Kidney epithelial cell (primary cell): ENCODE data around the gene CTNNBIP1. TPM values are rescaled to one million over a fixed set of nuclear protein-coding genes. Genes with fewer than 3 reads are reported as not detected.
A peak's percentile ranks its signal among the peaks of the same experiment; 100 is the strongest.

Experiments used
- DNase-seq: peaks from one replicate; pipeline ENCODE4 v3.0.0-alpha.2; 2010; ENCODE audit warnings: low read depth
- H3K27me3 ChIP-seq: 2 replicates; pipeline ENCODE4 v1.6.0; 2011; ENCODE audit warnings: low read length; ENCODE audit not compliant: control insufficient read depth, insufficient read depth
- H3K36me3 ChIP-seq: 2 replicates; pipeline ENCODE4 v1.5.1; 2011; ENCODE audit warnings: low read length; ENCODE audit not compliant: control insufficient read depth, insufficient read depth
- H3K4me3 ChIP-seq: 2 replicates; pipeline ENCODE4 v1.5.1; 2011; ENCODE audit warnings: low read depth, mild to moderate bottlenecking, control low read depth, low read length
- CTCF ChIP-seq: IDR thresholded peaks from 2 replicates; pipeline ENCODE4 v1.5.1; 2011; ENCODE audit warnings: mild to moderate bottlenecking, moderate library complexity, low read length, control low read depth, inconsistent platforms; ENCODE audit not compliant: insufficient read depth, poor library complexity, severe bottlenecking
- total RNA-seq: library from RNA; depleted of rRNA; stranded (reverse); fragments of >200 nt; gene quantifications from 2 replicates; pipeline ENCODE4 v1.2.3, GENCODE V29; 2015

Gene CTNNBIP1, protein sequence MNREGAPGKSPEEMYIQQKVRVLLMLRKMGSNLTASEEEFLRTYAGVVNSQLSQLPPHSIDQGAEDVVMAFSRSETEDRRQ
- 27.4 and 28.6 TPM in 2 replicates for total RNA-seq

DNA sequence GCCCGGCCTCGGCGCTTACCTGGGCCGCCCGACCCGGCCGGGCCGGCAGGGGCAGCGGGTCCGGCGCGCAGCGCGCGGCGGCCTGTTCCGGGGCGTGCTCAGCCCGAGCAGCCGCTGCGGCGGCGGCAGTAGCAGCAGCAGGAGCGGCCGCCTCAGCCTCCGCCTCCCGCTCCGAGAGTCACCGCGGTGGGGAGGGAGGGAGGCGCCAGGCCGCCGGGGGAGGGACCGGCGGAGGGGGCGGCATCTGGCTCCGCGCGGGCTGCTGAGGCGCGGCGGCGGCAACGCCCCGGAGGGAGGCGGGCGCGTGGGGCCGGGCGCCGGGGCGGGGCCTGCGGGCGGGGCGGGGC is at the start of gene CTNNBIP1:
TSS of gene CTNNBIP1 (minus strand) at position 194 of the 347 bp plus-strand sequence. CDS start 38,205 bp downstream, outside the sequence.
- no peak for TF ChIP-seq CTCF
- no peaks in the 10 kb centered on the region for H3K36me3 ChIP-seq
- H3K4me3 ChIP-seq: peak within 1 kb of the TSS; percentile 89
- no peak for DNase-seq
- no peaks in the 10 kb centered on the region for H3K27me3 ChIP-seq

DNA sequence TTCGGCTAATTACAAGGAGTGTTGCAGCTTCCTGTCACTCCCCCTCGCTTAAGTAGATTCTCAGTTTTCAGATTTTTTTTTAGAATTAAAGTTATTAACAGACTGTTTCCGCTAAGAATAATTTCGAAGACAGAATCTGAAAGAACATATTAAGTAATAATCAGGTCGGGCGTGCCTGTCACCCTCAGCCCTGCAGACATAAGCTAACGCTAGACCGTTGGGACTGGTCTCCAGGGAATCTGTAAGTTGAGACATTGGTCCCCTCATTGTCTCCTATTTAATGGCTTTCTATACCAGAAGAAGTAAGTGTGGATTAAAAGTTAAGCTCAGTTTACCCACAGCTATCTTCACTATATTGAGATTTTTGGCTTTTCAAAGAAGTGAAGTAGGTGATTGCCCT is 47.7 kb upstream of the CTNNBIP1 start:
- TF ChIP-seq CTCF: no peak
- DNase-seq: no peak
- no peaks in the 10 kb centered on the region for H3K36me3 ChIP-seq
- H3K27me3 ChIP-seq: no peaks in the 10 kb centered on the region
- no peak overlapping the region for H3K4me3 ChIP-seq

- no peaks in the 10 kb centered on the region for H3K36me3 ChIP-seq
- DNase-seq: no peak
- H3K4me3 ChIP-seq: no peak overlapping the region
- TF ChIP-seq CTCF: no peak
- H3K27me3 ChIP-seq: no peaks in the 10 kb centered on the region
These were observed 36.2 kb upstream of the CTNNBIP1 start for GRCh38 chr1:9946315-9946714.

DNA sequence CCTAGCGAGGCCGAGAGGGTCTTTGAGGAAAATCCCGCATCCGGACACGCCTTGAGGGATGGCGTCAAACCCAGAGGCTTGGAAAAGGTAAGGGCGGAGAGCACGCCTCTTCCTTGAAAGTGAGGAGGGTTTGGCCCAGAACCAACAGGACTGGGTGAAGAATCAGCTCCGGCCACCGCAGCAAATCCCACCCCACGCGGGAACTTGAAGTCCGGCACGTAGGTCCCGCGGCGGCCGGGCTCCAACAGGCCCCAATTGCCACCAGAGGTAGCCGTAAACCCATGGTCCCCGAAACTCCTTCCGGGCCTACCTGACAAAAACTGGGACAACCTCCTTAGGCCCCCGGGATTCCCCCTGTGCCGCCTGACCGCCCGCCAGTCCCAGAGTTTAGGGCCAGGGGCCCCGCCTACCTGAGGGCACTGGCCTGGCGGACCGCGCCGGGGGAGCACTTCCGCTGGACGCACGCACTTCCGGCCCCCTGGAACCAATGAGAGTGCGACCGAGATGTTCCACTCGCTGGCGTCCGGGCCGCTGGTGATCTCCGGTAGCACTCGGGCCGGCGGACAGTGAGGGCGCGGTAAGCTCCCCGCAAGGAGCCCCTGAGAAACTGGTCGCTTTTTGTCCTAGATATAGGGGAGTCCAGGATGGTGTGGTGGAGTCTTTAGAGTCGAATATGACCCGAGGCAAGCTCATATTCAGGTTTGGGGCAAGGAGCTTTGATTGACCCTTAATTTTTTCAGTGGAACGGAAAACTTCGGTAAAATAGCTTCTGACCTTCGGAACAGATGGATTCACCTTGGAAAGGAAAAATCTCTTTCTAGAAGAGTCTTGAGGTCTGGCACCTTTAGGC is 33.1 kb upstream of the CTNNBIP1 start, which contains the start of the genes LZIC and NMNAT1:
TSS of gene LZIC (minus strand) at position 453 of the 850 bp plus-strand sequence. CDS start 6,772 bp downstream, outside the sequence.
TSS of gene NMNAT1 (plus strand) at position 537 of the 850 bp plus-strand sequence. CDS start 28,599 bp downstream, outside the sequence.
- peak within 1 kb of the TSS; percentile 82 for H3K4me3 ChIP-seq
- H3K27me3 ChIP-seq: no peaks in the 10 kb centered on the region
- no peaks in the 10 kb centered on the region for H3K36me3 ChIP-seq
- peak; percentile 74 for DNase-seq
- no peak for TF ChIP-seq CTCF

- DNase-seq: peak; percentile 14
- Histone ChIP-seq H3K36me3 (no peaks in the 10 kb centered on the region), H3K4me3 (peak overlapping the region; percentile 82), H3K27me3 (no peaks in the 10 kb centered on the region)
- TF ChIP-seq CTCF: peak; percentile 52
These were observed 32.4 kb upstream of the CTNNBIP1 start for GRCh38 chr1:9942399-9942938.
